Cardiac ventricle fibroblast (primary cell): ENCODE measurements around the gene MOGAT3. TPM values are rescaled to one million over a fixed set of nuclear protein-coding genes. Genes with fewer than 3 reads are reported as not detected.

Source experiments
- total RNA-seq: library from RNA; depleted of rRNA; stranded (reverse); fragments of >200 nt; gene quantifications from 2 replicates; pipeline ENCODE4 v1.2.3, GENCODE V29; 2015

The MOGAT3 gene
- not detected in 2 replicates for total RNA-seq

GRCh38 chr7:101200862-101201599, at the start of gene MOGAT3:
TSS of gene MOGAT3 (minus strand) at chr7:101201036. CDS start at chr7:101200854, 182 bp downstream.

GRCh38 chr7:101244375-101245146, 43.7 kb upstream of the MOGAT3 start, which contains the start of gene FIS1:
TSS of gene FIS1 (minus strand) at chr7:101245081. CDS start at chr7:101245004, 77 bp downstream.

GRCh38 chr7:101237206-101238067, 36.6 kb upstream of the MOGAT3 start, which contains the start of gene CLDN15:
TSS of gene CLDN15 (minus strand) at chr7:101237802. CDS start at chr7:101237581, 221 bp downstream.

GRCh38 chr7:101217388-101218235, 16.8 kb upstream of the MOGAT3 start, which contains the start of the genes PLOD3 and ZNHIT1:
TSS of gene PLOD3 (minus strand) at chr7:101217581. CDS start at chr7:101217274, 307 bp downstream.
TSS of gene ZNHIT1 (plus strand) at chr7:101218165. CDS start at chr7:101218196, 31 bp downstream.

GRCh38 chr7:101180130-101180755, 20.6 kb downstream of the MOGAT3 start, which contains the start of gene NAT16:
TSS of gene NAT16 (minus strand) at chr7:101180293. CDS start at chr7:101174807, 5,486 bp downstream.

GRCh38 chr7:101165075-101165957, 35.5 kb downstream of the MOGAT3 start, which contains the start of gene VGF:
TSS of gene VGF (minus strand) at chr7:101165569. CDS start at chr7:101164843, 726 bp downstream.

GRCh38 chr7:101153969-101154692, 46.7 kb downstream of the MOGAT3 start, which contains the start of gene AP1S1:
TSS of gene AP1S1 (plus strand) at chr7:101154476. CDS start at chr7:101154515, 39 bp downstream.

Other genes starting within 250 kb of the MOGAT3 start
- gene MUC12, start 231.5 kb downstream of the MOGAT3 start, total RNA-seq, result 0.54 TPM in 1 of 2 replicates, not detected in the other
- gene MUC17, start 181.0 kb downstream of the MOGAT3 start, total RNA-seq, result not detected in 2 replicates
- gene TRIM56, start 115.6 kb downstream of the MOGAT3 start, total RNA-seq, result 12.6 and 13.3 TPM in 2 replicates
- gene SERPINE1, start 73.9 kb downstream of the MOGAT3 start, total RNA-seq, result 408 and 426 TPM in 2 replicates
- 70.8 and 76.5 TPM in 2 replicates for gene AP1S1, start 46.6 kb downstream of the MOGAT3 start, total RNA-seq
- not detected in 2 replicates for gene VGF, start 35.5 kb downstream of the MOGAT3 start, total RNA-seq
- not detected in 2 replicates for gene NAT16, start 20.7 kb downstream of the MOGAT3 start, total RNA-seq
- 53.9 and 58.8 TPM in 2 replicates for gene PLOD3, start 16.5 kb upstream of the MOGAT3 start, total RNA-seq
- gene ZNHIT1, start 17.1 kb upstream of the MOGAT3 start, total RNA-seq, result 111 and 124 TPM in 2 replicates
- 4.4 TPM in 2 replicates for gene CLDN15, start 36.8 kb upstream of the MOGAT3 start, total RNA-seq
- 178 and 185 TPM in 2 replicates for gene FIS1, start 44.0 kb upstream of the MOGAT3 start, total RNA-seq
- gene IFT22, start 120.8 kb upstream of the MOGAT3 start, total RNA-seq, result 25.0 and 27.6 TPM in 2 replicates
- gene COL26A1, start 161.8 kb upstream of the MOGAT3 start, total RNA-seq, result not detected in 2 replicates